ENCODE results near the gene PRKAG2.

Gene PRKAG2

GRCh38 chr7:151776446-151776845 lies 100.5 kb downstream of the PRKAG2 start:
- Histone ChIP-seq H3K9me3 (ENCODE audit: control insufficient read depth in 5 of 5, low read length in 5 of 5) (no peaks in the 10 kb centered on the region), H3K4me3 (ENCODE audit: low read depth in 1 of 5, low read length in 5 of 5) (no peak overlapping the region), H3K27ac (ENCODE audit: low read depth, low read length) (no peak overlapping the region), H3K36me3 (ENCODE audit: control insufficient read depth in 5 of 5, insufficient read depth in 5 of 5, low read length in 5 of 5) (peaks cover 0 to 33% (median 20%) of the 10 kb centered on the region in 5 donors), H3K4me1 (ENCODE audit: control insufficient read depth in 5 of 5, insufficient read depth in 5 of 5, low read length in 5 of 5) (no peaks in the 10 kb centered on the region), H3K9ac (ENCODE audit: low read length in 5 of 5) (no peak overlapping the region), H3K27me3 (ENCODE audit: control insufficient read depth in 5 of 5, insufficient read depth in 4 of 5, low read length in 5 of 5) (no peaks in the 10 kb centered on the region)

DNA sequence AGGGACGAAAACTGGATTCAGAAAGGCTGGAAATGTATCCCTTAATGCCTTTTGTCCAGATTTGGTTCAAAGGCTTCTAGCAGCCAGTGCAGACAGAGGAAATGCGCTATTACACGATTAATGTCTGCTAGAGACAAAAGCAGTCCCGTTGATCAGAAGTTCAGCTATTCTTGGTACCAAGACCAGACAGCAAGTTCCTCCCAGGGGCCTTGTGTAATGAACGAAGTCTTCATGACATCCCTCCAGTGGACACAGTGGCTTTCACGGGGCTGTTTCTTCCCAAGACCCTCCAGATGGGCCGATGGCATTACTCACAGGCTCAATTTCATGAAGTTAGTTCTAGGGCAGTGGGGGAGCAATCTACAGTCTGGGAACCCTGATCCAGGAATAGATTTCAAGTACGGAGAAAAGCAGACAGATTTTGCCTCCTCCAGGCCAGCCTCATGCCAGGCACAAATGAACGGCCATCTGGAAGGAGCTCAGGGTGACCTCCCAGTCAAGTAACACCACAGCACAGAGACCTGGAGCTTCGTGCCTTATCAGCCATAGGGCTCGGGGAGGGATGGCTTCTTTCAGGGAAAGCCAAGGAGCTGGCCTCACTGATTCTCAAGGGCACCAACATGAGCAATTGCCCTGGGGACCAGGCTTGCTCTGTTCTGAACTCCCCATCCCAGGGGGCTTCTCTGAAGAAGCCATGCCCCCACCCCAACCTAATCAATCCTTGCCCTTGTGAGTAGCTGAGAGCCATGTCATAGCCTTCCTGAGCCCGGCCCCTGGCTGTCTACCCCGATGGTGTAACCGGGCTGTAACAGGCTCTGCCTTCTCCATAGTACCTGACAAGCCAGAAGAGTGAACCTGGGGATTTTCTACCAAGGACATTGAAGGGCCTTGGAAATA lies 101.1 kb downstream of the PRKAG2 start:
- Histone ChIP-seq H3K9ac (ENCODE audit: low read length in 5 of 5) (peak overlapping the region in 1 of 5 donors; percentile 22), H3K36me3 (ENCODE audit: control insufficient read depth in 5 of 5, insufficient read depth in 5 of 5, low read length in 5 of 5) (peaks cover 0 to 28% (median 15%) of the 10 kb centered on the region in 5 donors), H3K27ac (ENCODE audit: low read depth, low read length) (no peak overlapping the region), H3K4me3 (ENCODE audit: low read depth in 1 of 5, low read length in 5 of 5) (no peak overlapping the region), H3K9me3 (ENCODE audit: control insufficient read depth in 5 of 5, low read length in 5 of 5) (no peaks in the 10 kb centered on the region), H3K4me1 (ENCODE audit: control insufficient read depth in 5 of 5, insufficient read depth in 5 of 5, low read length in 5 of 5) (no peaks in the 10 kb centered on the region), H3K27me3 (ENCODE audit: control insufficient read depth in 5 of 5, insufficient read depth in 4 of 5, low read length in 5 of 5) (no peaks in the 10 kb centered on the region)

DNA sequence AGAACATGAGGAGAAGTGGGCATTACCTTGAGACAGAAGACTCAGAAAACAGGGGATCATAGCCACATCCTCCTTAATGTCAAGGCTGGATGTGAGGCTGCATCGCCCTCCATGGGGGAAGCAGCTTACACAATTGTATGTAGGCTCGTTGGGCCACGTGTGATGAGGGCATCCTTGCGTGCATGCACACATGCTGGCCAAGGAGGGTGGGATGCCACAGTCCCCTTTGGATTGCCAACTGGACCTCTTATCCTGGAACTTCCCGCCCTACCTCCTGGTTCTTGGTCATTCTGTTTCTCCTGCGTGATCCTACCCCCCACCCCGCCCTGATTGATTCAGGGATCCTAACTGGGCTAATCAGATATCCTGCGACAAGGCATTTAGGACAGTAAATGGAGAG lies 102.0 kb downstream of the PRKAG2 start:
- Histone ChIP-seq H3K4me3 (ENCODE audit: low read depth in 1 of 5, low read length in 5 of 5) (no peak overlapping the region), H3K9me3 (ENCODE audit: control insufficient read depth in 5 of 5, low read length in 5 of 5) (no peaks in the 10 kb centered on the region), H3K4me1 (ENCODE audit: control insufficient read depth in 5 of 5, insufficient read depth in 5 of 5, low read length in 5 of 5) (no peaks in the 10 kb centered on the region), H3K36me3 (ENCODE audit: control insufficient read depth in 5 of 5, insufficient read depth in 5 of 5, low read length in 5 of 5) (peaks cover 0 to 28% (median 12%) of the 10 kb centered on the region in 5 donors), H3K27me3 (ENCODE audit: control insufficient read depth in 5 of 5, insufficient read depth in 4 of 5, low read length in 5 of 5) (no peaks in the 10 kb centered on the region), H3K27ac (ENCODE audit: low read depth, low read length) (no peak overlapping the region), H3K9ac (ENCODE audit: low read length in 5 of 5) (no peak overlapping the region)

DNA sequence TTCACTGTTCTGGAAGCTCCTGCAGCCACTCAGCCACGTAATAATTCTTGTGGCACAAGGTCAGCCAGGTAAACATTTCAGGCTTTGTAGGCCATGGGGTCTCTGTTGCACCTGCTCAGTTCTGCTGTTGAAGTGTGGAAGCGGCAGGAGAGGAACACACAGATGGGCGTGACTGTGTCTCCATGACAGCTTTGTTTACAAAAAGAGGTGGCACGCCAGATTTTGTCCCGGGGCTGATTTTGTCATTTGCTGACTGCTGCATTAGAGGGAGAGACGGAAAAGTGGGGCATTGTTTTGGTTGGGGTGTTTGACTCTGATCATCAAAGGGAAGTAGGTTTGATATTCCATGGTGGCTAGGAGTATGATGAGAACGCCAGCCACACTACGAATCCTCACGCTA lies 103.1 kb downstream of the PRKAG2 start:
- H3K27me3 ChIP-seq (ENCODE audit: control insufficient read depth in 5 of 5, insufficient read depth in 4 of 5, low read length in 5 of 5): no peaks in the 10 kb centered on the region
- H3K36me3 ChIP-seq (ENCODE audit: control insufficient read depth in 5 of 5, insufficient read depth in 5 of 5, low read length in 5 of 5): peaks cover 0 to 21% (median 7%) of the 10 kb centered on the region in 5 donors
- H3K4me1 ChIP-seq (ENCODE audit: control insufficient read depth in 5 of 5, insufficient read depth in 5 of 5, low read length in 5 of 5): no peaks in the 10 kb centered on the region
- H3K4me3 ChIP-seq (ENCODE audit: low read depth in 1 of 5, low read length in 5 of 5): no peak overlapping the region
- H3K9me3 ChIP-seq (ENCODE audit: control insufficient read depth in 5 of 5, low read length in 5 of 5): no peaks in the 10 kb centered on the region
- H3K27ac ChIP-seq (ENCODE audit: low read depth, low read length): no peak overlapping the region
- H3K9ac ChIP-seq (ENCODE audit: low read length in 5 of 5): no peak overlapping the region

GRCh38 chr7:151770232-151770631 lies 106.7 kb downstream of the PRKAG2 start:
- no peaks in the 10 kb centered on the region for H3K9me3 ChIP-seq (ENCODE audit: control insufficient read depth in 5 of 5, low read length in 5 of 5)
- H3K4me3 ChIP-seq (ENCODE audit: low read depth in 1 of 5, low read length in 5 of 5): no peak overlapping the region
- H3K9ac ChIP-seq (ENCODE audit: low read length in 5 of 5): no peak overlapping the region
- no peaks in the 10 kb centered on the region for H3K27me3 ChIP-seq (ENCODE audit: control insufficient read depth in 5 of 5, insufficient read depth in 4 of 5, low read length in 5 of 5)
- H3K27ac ChIP-seq (ENCODE audit: low read depth, low read length): no peak overlapping the region
- H3K4me1 ChIP-seq (ENCODE audit: control insufficient read depth in 5 of 5, insufficient read depth in 5 of 5, low read length in 5 of 5): no peaks in the 10 kb centered on the region
- H3K36me3 ChIP-seq (ENCODE audit: control insufficient read depth in 5 of 5, insufficient read depth in 5 of 5, low read length in 5 of 5): peaks cover 0 to 34% (median 14%) of the 10 kb centered on the region in 5 donors

GRCh38 chr7:151769188-151769821 lies 107.6 kb downstream of the PRKAG2 start:
- Histone ChIP-seq H3K27ac (ENCODE audit: low read depth, low read length) (no peak overlapping the region), H3K9me3 (ENCODE audit: control insufficient read depth in 5 of 5, low read length in 5 of 5) (no peaks in the 10 kb centered on the region), H3K36me3 (ENCODE audit: control insufficient read depth in 5 of 5, insufficient read depth in 5 of 5, low read length in 5 of 5) (peaks cover 0 to 40% (median 15%) of the 10 kb centered on the region in 5 donors), H3K9ac (ENCODE audit: low read length in 5 of 5) (no peak overlapping the region), H3K4me3 (ENCODE audit: low read depth in 1 of 5, low read length in 5 of 5) (no peak overlapping the region), H3K27me3 (ENCODE audit: control insufficient read depth in 5 of 5, insufficient read depth in 4 of 5, low read length in 5 of 5) (no peaks in the 10 kb centered on the region), H3K4me1 (ENCODE audit: control insufficient read depth in 5 of 5, insufficient read depth in 5 of 5, low read length in 5 of 5) (peaks cover 0 to 2% (median 0%) of the 10 kb centered on the region in 5 donors)

DNA sequence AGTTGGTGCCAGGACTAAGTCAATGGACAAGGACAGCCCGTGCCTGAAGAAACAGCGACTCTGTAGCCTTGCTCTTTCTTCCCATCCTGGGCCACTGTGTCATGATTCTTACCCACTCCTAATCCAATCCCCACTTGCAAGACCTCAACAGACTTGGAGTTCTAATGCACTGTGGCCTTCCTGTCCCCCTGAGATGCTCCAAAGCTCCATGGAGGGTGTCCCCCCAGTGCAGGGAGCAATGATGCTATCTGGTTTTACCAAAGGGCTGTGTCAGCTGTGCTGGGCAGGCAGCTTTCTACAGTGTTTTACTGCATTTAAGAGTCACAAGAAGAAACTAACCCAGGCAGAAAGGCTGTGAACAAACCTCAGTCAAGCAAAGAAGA lies 108.1 kb downstream of the PRKAG2 start:
- H3K9me3 ChIP-seq (ENCODE audit: control insufficient read depth in 5 of 5, low read length in 5 of 5): no peaks in the 10 kb centered on the region
- peaks cover 0 to 7% (median 4%) of the 10 kb centered on the region in 5 donors for H3K4me1 ChIP-seq (ENCODE audit: control insufficient read depth in 5 of 5, insufficient read depth in 5 of 5, low read length in 5 of 5)
- H3K27me3 ChIP-seq (ENCODE audit: control insufficient read depth in 5 of 5, insufficient read depth in 4 of 5, low read length in 5 of 5): no peaks in the 10 kb centered on the region
- peaks cover 0 to 37% (median 15%) of the 10 kb centered on the region in 5 donors for H3K36me3 ChIP-seq (ENCODE audit: control insufficient read depth in 5 of 5, insufficient read depth in 5 of 5, low read length in 5 of 5)
- no peak overlapping the region for H3K4me3 ChIP-seq (ENCODE audit: low read depth in 1 of 5, low read length in 5 of 5)
- H3K27ac ChIP-seq (ENCODE audit: low read depth, low read length): no peak overlapping the region
- no peak overlapping the region for H3K9ac ChIP-seq (ENCODE audit: low read length in 5 of 5)

DNA sequence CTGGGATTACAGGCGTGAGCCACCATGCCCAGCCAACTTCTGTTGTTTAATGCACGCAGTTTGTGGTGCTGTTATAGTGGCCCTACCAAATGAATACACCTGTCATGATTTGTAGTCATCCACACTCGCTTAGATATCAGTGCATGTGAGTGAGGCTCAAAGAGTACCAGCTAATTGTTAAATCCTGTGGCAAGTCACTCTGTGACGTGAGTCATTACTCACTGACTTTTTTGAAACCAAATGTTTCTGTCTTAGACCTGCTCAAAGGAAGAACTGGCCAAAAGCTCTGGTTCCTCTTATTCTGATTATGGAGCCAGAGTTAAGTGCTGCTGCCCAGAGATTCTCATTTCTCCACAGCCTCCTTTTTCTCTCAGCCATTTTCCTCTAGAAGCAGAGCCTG lies 109.4 kb downstream of the PRKAG2 start:
- Histone ChIP-seq H3K4me3 (ENCODE audit: low read depth in 1 of 5, low read length in 5 of 5) (no peak overlapping the region), H3K9me3 (ENCODE audit: control insufficient read depth in 5 of 5, low read length in 5 of 5) (no peaks in the 10 kb centered on the region), H3K9ac (ENCODE audit: low read length in 5 of 5) (no peak overlapping the region), H3K27ac (ENCODE audit: low read depth, low read length) (no peak overlapping the region), H3K4me1 (ENCODE audit: control insufficient read depth in 5 of 5, insufficient read depth in 5 of 5, low read length in 5 of 5) (peaks cover 0 to 13% (median 9%) of the 10 kb centered on the region in 5 donors), H3K36me3 (ENCODE audit: control insufficient read depth in 5 of 5, insufficient read depth in 5 of 5, low read length in 5 of 5) (peaks cover 0 to 34% (median 15%) of the 10 kb centered on the region in 5 donors), H3K27me3 (ENCODE audit: control insufficient read depth in 5 of 5, insufficient read depth in 4 of 5, low read length in 5 of 5) (no peaks in the 10 kb centered on the region)

DNA sequence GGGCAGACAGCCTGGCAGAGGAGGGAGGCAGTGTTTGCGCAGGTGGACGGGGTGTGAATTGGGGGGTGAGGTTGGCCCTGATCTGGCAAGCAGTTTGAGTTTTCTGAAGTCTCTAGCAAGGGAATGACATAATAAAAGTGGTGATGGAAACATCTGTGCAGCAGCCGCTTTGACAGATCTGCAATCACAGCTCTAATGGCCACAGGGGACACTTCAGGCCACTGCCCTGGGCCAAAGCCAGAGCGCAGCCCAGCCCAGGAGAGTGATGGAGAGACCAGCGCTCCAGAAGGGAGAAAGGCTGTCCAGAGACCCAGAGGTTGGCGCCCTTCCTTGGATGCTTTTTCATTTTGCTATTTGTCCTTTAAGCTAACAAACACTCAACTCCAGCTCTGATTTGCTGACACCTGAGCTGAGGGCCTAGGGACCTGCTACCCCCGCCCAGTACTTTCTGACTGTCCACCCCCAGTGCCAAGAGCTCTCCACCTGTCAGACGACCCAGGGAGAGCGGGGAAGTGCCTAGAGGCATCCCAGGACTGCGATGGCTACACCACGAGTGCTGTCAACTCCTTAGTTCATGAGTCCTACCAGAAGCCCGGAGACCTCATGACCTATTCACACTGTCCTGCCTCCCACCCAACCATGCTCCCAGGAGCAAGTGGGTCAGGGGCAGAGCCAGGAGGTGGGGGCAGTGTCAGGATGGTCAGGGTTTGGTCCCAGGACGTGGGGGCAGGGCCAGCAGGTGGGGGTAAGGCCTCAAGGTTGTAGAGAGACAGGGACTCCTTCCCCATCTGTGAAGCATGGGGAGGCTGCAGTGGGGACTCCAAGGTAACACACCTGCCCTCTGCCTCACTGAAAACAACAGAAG lies 112.6 kb downstream of the PRKAG2 start:
- no peak overlapping the region for H3K27ac ChIP-seq (ENCODE audit: low read depth, low read length)
- peaks cover 0 to 13% (median 9%) of the 10 kb centered on the region in 5 donors for H3K4me1 ChIP-seq (ENCODE audit: control insufficient read depth in 5 of 5, insufficient read depth in 5 of 5, low read length in 5 of 5)
- no peaks in the 10 kb centered on the region for H3K27me3 ChIP-seq (ENCODE audit: control insufficient read depth in 5 of 5, insufficient read depth in 4 of 5, low read length in 5 of 5)
- H3K9ac ChIP-seq (ENCODE audit: low read length in 5 of 5): peak overlapping the region in 2 of 5 donors; percentile 8 to 32
- H3K9me3 ChIP-seq (ENCODE audit: control insufficient read depth in 5 of 5, low read length in 5 of 5): no peaks in the 10 kb centered on the region
- peaks cover 0 to 22% (median 13%) of the 10 kb centered on the region in 5 donors for H3K36me3 ChIP-seq (ENCODE audit: control insufficient read depth in 5 of 5, insufficient read depth in 5 of 5, low read length in 5 of 5)
- no peak overlapping the region for H3K4me3 ChIP-seq (ENCODE audit: low read depth in 1 of 5, low read length in 5 of 5)
